Stimulated activated CD8-positive, alpha-beta memory T cell treated with anti-CD3 and anti-CD28 coated beads, Interleukin-2, amount 100 ng/mL, for 48 hours (primary cell): ENCODE data around the gene LDLRAD3.

Experiments
- DNase-seq, 2 donors: peaks; one replicate each; pipeline ENCODE4 v3.0.0-alpha.2; 2020; ENCODE audit warnings: low read depth in 2 of 2

The LDLRAD3 gene

GRCh38 chr11:36104660-36104992 is 160.8 kb downstream of the LDLRAD3 start:
- DNase-seq: no peak

DNA sequence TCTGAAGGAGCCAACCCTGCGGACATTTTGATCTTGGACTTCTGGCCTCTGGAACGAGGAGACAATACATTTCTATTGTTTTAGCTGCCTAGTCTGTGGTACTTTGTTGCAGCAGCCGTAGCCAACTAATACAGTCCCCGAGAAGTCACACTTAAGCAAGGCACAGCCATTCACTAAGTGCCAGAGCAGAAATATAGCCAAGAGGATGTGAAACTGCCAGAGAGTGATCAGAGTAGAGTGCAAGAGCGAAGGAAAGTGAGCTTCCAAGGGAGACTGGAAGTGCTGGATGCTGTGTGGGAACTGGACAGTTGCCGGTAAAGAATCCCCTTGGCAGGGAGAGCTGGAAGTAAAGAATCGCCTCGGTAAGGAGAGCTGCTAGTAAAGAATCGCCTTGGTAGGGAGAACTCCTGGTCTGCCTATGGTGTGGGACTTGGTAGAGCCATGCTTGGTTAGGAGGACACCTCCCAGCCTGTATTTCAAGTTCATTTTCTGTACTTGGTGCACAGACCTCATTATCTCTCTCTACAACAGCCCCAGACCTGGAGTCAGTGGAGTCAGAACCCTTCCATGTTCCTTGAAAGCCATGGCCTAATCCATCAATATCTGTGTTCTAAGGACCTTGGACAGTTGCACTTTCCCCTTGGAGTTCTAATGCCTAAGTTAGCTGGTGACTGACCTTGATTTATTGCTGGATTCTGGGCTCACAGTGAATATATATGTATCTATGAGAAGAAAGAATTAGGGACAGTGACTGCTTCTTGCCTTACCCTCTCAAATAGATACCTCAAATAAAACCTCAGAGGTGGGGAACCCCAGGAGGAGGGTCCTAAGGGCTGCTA is 162.1 kb downstream of the LDLRAD3 start:
- no peak for DNase-seq

- no peak for DNase-seq
These were observed 163.7 kb downstream of the LDLRAD3 start for GRCh38 chr11:36107547-36107946.

- no peak for DNase-seq
These were observed 165.2 kb downstream of the LDLRAD3 start for GRCh38 chr11:36108881-36109589.

GRCh38 chr11:36109590-36109849 is 165.7 kb downstream of the LDLRAD3 start:
- no peak for DNase-seq

DNA sequence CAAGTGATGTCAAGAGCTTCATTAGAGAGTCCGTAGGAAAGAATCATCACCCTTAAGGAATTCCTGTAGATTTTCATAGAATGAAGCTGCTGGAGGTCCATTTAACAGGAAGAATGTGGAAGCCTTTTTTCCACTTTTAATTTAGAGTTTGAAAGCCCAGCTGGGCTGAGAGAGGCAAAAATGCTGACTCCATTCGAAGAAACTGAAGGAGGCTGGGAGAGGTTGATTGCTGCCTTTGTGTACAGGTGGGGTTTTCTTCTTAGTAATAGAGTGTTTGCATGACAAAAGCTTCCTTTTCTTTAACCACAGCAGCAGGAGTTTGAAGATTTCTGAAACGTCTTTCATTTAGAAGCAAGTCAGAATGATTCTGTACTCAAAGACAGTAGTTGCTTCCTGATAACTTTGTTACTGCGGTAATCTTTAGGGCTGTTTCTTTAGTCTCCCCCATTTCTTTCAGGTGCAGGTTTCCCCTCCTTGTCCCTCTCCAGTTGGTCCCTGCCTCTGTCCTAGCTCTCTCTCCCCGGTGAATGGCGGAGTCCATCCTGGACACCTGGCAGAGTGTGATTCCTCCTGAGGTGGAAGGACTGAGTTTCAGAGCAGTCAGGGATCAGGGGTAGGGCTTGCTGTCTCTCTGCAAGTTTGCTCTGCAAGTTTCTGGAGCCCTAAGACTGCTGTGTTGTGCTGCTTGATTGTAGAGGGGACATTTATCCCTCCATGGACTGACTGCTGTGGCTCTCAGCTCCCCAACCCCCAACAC is 166.2 kb downstream of the LDLRAD3 start:
- DNase-seq: no peak

GRCh38 chr11:36110668-36111410 is 167.0 kb downstream of the LDLRAD3 start:
- DNase-seq: no peak

DNA sequence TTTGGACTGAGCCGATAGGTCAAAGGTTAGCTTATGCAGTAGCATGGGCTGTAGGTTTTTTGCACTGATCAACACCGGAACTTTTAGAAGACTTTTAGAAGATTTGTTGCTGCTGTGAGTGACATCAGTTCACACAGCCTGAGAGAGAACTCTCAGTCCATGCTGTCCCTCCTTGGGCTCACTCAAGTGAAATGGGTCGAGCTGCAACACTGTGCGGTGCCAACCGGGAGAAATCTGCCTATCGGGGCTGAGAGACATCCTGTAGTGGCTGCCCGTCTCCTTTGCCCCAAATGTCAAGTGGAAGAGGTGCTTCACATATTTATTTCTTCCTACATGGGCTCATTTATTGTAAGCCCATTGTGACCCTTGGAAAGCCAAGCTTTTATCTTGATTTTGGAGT is 170.2 kb downstream of the LDLRAD3 start:
- no peak for DNase-seq

DNA sequence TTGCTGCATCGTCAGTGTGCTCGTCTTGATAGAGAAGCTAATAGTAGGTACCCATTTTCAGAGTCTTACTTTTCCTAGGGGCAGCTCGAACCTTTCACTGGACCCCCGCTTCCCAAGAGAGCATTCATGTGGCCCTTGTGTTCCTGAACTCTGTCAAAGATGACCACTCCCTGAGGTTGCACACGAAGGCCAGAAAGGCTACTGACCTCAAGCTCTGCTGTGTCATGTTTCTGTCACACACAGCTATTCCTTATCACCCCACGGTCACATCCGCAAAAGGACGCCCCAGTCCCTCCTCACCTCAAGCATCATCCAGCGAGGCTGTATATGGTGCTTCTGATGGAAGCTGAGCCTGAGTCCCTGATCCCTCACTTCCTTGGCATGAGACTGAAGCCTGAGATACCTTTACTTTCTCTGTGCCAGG is 171.5 kb downstream of the LDLRAD3 start:
- no peak for DNase-seq

DNA sequence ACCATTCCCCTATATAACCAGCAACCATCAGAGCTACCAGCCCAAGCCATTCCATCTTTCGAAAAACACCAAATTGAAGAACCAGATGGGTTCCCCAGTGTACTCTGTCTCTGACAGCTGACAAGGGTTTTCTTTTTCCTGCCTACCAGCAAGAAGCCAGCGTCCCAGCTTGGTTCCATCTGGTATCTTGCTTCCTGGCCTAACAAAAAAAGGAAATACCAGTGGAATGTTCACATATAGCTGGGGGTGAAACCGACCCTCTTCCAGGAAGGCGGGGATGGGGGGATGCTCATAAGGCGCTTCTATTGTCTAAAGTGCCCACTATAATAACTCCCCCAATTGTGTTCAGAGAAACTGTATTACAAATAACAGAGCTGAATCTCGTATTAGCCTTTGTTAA is 172.3 kb downstream of the LDLRAD3 start:
- no peak for DNase-seq

GRCh38 chr11:36118084-36118483 is 174.2 kb downstream of the LDLRAD3 start:
- no peak for DNase-seq

DNA sequence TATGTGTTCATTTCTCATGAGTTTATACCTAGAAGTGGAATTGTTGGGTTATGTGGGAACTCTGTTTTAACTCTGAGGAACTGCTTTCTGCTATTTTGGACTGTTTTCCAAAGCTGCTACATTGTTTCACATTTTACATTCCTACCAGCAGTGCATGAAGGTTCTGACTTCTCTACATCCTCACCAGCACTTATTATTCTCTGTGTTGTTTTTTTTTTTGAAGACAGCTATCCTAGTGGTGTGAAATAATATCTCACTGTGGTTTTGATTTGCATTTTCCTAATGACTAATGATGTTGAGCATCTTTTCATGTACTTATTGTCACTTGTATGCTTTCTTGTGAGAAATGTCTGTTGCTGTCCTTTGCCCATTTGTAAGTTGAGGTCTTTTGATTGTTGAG is 175.4 kb downstream of the LDLRAD3 start:
- no peak for DNase-seq

DNA sequence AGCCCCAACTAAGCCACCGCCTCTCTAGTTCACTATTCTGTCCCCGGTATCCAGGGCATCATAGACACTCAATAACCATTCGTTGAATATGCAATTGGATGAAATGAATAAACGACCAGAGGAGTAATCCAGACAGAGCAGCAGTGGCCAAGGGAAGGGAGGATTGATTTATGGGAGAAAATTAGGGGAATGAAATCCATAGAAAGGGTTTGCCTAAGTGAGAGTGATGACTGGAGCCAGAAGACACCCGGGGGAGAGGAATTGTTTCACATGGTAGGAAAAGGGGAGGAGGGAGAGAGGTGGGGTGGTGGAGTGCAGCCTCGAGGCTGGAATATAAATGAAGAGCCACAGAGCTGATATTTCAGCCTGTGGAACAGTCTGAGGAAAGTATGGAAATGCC is 177.2 kb downstream of the LDLRAD3 start:
- DNase-seq: no peak

- no peak for DNase-seq
These were observed 178.8 kb downstream of the LDLRAD3 start for GRCh38 chr11:36122671-36123070.

- DNase-seq: no peak
These were observed 179.7 kb downstream of the LDLRAD3 start for GRCh38 chr11:36123336-36124101.

DNA sequence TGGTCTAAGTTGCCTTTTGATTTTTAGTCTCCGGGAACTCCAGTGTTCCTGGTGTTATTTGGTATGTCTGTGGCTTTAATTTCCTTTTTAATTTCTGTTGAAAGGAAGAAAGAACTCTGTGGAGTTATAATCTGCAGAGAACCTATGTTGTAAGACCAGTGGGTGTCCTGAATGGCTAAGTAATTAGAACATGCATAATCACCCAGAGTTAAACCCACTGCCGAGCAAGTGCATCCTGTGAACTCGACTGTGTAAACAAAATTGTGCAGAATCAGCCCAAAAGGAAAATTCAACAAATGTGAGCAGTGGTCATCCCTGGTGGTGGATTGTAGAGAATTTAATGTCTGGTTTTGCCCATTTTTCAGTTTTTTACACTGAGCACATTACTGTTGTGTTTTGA is 182.8 kb downstream of the LDLRAD3 start:
- no peak for DNase-seq

- no peak for DNase-seq
These were observed 183.7 kb downstream of the LDLRAD3 start for GRCh38 chr11:36127550-36127949.

- DNase-seq: no peak
These were observed 186.1 kb downstream of the LDLRAD3 start for GRCh38 chr11:36129955-36130354.

GRCh38 chr11:36130401-36130800 is 186.5 kb downstream of the LDLRAD3 start:
- DNase-seq: no peak

DNA sequence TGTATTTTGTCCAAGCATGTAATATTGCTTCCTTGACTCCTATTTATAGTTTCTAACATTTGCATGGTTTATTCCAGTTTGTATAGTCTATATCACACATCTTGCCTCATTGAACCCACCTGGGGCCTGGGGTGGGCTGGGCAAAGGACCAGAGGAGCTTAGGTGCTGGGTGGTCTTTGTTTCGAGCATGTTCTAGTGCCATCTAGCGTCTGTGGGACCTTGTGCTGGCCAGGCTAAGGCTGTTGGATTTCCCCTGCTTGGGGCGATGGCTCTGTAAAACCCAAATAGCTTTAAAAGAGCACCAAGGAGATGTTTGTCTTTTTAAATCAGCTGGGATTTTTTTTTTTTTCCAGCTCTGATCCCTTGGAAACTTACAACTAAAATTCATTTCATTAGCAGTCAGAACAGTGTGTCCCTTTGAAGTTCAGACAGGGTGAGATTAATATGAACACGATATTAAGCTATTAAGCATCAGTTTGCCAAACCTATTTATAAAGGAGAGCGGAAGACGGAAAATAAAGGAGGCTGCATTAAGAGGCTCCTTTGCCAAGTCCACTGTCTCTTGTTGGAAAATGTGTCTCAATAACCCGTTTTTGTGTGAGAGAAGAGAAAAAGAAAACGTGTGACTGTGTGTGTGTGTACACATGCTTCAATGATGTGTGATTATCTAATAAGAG is 188.0 kb downstream of the LDLRAD3 start:
- DNase-seq: no peak

GRCh38 chr11:36132940-36133339 is 189.1 kb downstream of the LDLRAD3 start:
- no peak for DNase-seq
